GM12878 (cell line): ENCODE measurements around the gene PSAP. TPM values are rescaled to one million over a fixed set of nuclear protein-coding genes. Genes with fewer than 3 reads are reported as not detected.

ENCODE experiments used
- BMI1 ChIP-seq: fragments of 450-650 bp; IDR thresholded peaks from 2 replicates; pipeline ENCODE4 v1.6.1; 2016; ENCODE audit warnings: mild to moderate bottlenecking, moderate library complexity, borderline replicate concordance
- CHD1 ChIP-seq: IDR thresholded peaks from 2 replicates; pipeline ENCODE4 v1.6.1; 2012; ENCODE audit warnings: low read depth, low read length, improper control_type of control experiment
- IKZF2 ChIP-seq, 2 experiments: fragments of 450-650 bp; IDR thresholded peaks; 2 replicates each; pipeline ENCODE4 v1.6.1; 2017; ENCODE audit warnings: mild to moderate bottlenecking in 2 of 2, moderate library complexity in 2 of 2
- SMAD1 ChIP-seq: fragments of 450-650 bp; IDR thresholded peaks from 2 replicates; pipeline ENCODE4 v1.6.1; 2018; ENCODE audit warnings: mild to moderate bottlenecking, low read depth; ENCODE audit not compliant: partially characterized antibody
- ZBTB11 ChIP-seq: fragments of 450-650 bp; formaldehyde crosslinking; IDR thresholded peaks from 2 replicates; pipeline ENCODE4 v1.5.0; 2022; ENCODE audit warnings: mild to moderate bottlenecking, missing genetic modification characterization
- ZNF687 ChIP-seq: fragments of 450-650 bp; IDR thresholded peaks from 2 replicates; pipeline ENCODE4 v1.6.1; 2017; ENCODE audit warnings: mild to moderate bottlenecking, moderate library complexity
- polyA plus RNA-seq, 11 experiments: library from polyadenylated mRNA; depleted of rRNA in 4 of 11; unstranded in 6 of 11; stranded (reverse) in 5 of 11; fragments of >200 nt; fragmentation: Nextera tagmentation in 4 of 11; fragmentation: Illumina TruSeq in 1 of 11; extraction: Ambion mirVana in 4 of 11; extraction: Trizol in 1 of 11; gene quantifications; 1 replicate in 1 of 11; 2 replicates in 10 of 11; pipeline versions ENCODE4 v1.2.1 to v1.2.3, GENCODE V29; 2011 to 2016; ENCODE audit warnings: inconsistent platforms in 2 of 11, missing spikeins in 2 of 11, low read depth in 1 of 11
- total RNA-seq, 4 experiments: library from RNA; depleted of rRNA in 3 of 4; stranded (reverse); fragments of >200 nt in 3 of 4; fragmentation: Illumina TruSeq in 1 of 4; extraction: Trizol in 1 of 4; gene quantifications; 2 replicates each; pipeline versions ENCODE4 v1.2.1 to v1.2.3, GENCODE V29; 2013 to 2021

Gene PSAP
- total and polyA plus RNA-seq, 10 of the 15 experiments (the other 5 are each of a cell fraction or from before 2014, with no cell fraction given): 178 to 336 (median 286) TPM

- TF ChIP-seq ZBTB11 (CRISPR knock-in tag): no peak
- TF ChIP-seq ZNF687: no peak
- TF ChIP-seq SMAD1: no peak
- TF ChIP-seq BMI1: no peak
- no peak for TF ChIP-seq IKZF2 (IDR thresholded peaks at IDR 0.05)
- no peak for TF ChIP-seq CHD1
Observed at GRCh38 chr10:71848325-71849275, 2.5 kb downstream of the PSAP start (continued).
